Limb (tissue), 2 donors: Measurements from ENCODE around the gene KRAS.

ENCODE experiments used
- DNase-seq, 2 donors: peaks; one replicate each; pipeline ENCODE4 v3.0.0-alpha.2; 2016; ENCODE audit errors: extremely low spot score in 2 of 2

The KRAS gene

DNA sequence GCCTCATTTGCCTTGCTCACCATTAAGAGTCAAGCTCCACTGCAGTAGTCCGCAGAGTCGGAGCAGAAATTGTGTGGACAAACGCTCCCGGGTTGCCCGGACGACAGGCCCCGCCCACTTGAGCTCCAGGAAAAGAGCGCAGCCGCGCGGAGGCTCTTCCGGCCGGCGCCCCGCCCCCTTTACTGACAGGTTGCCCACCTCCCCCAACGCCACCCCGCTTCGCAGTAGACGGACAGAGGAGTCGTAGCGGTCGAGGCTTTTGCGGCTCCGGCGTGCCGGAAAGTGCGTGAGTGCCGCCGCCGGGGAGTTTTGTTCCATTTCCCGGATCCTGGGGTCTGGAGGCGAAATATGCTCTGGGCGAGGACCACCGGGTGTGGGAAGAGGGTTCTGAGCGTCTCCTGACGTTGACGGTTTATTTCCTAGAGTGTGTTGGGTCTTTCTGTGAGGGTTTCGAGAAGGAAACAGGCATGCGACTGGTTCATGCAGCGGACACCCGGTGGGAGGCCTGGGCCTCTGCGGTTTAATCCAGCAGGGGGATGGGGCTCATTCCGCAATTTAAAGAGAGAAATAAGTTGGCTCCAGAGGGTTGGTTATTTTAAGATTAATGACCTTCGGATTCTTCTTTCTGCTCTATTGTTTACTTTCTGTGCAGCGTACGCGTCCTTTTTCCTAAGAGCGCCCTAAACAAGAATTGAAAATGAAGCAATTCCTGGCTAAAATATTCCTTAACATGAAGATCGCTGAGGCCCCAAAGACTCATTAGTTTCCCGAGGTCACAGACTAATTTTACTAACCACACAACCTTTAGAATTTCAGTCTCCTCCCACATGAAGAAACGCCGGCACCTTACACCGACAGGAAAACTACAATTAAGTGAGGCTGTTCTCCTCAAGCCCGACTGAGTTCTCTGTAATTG is 55.4 kb downstream of the KRAS start, which contains the start of the genes DNAI7 and ETFRF1:
Gene DNAI7, minus strand, starts transcription at position 105 of the 916 bp plus-strand sequence. Its CDS starts 82 bp downstream, at position 23.
Gene ETFRF1, plus strand, starts transcription at position 182 of the 916 bp plus-strand sequence. CDS start 8,720 bp downstream, outside the sequence.
- peak; percentile 99 for DNase-seq

DNA sequence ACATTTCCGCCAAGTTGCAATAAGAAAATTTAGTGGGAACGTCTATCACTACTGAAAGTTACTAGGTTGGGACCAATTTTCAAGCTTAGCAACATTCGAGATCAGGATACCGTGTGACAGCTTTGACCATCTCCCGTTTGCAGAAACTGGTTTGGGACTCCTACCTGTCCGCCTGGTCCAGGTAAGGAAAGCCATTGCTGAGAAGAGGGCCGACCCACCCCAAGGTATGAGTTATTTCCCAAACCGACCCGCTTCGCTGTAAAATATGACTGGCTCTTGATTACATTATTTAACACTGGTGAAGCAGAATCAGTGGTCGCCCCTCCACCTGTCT is 56.0 kb downstream of the KRAS start:
- no peak for DNase-seq

DNA sequence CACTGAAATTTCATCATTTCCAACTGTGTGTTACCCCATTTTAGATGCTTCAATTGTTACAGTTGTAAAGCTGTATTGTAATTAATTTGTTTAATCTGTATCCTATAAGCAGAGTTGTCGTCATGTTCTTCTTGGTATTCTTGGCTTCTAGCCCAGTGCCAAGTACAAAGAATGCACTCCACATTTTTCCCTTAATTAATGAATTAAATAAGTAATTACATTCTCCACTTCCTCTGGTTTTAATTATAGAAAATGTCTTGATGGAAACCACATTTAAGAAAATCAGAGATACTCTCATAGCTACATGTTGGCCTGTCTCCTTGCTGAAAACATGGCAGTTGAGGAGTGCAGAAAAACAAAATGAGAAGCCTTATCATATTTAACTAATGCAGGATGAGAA is 56.5 kb downstream of the KRAS start:
- DNase-seq = peak in 1 of 2 donors; percentile 33

DNA sequence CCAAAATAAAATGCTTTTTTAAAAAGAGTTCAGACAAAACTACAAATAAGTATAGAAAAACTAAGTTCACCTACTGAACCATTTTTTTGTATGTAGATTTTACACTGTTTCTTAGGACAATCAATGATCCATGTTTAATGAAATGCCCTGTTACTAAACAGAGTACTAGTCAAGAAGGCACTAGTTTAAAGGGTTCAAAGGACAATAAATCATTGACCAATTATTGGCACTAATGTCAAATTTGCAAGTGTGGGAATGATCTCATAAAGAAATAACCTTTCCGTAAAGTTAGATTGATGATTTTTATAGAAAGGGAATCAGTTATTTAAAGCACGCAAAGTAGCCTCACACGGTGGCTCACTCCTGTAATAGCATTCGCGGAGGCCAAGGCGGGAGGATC is 59.9 kb downstream of the KRAS start:
- no peak for DNase-seq

DNA sequence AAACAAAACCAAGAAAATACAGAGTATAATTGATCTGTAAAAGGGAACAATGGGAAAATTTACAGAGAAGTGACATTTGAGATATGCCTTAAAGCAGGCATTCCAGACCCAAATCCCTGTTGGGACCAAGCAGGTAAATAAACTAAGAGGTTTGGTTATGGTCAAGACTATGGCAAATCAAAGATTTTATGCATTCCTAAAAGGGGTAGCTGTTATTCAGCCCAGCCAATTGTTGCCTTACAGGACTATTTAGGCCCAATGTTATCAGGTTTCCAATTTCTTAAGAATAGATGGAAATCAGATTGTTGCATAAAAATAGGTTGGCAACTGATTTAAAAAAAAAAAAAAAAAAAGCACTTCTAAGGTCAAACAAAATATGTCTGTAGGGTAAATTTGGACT is 61.1 kb downstream of the KRAS start:
- no peak for DNase-seq

DNA sequence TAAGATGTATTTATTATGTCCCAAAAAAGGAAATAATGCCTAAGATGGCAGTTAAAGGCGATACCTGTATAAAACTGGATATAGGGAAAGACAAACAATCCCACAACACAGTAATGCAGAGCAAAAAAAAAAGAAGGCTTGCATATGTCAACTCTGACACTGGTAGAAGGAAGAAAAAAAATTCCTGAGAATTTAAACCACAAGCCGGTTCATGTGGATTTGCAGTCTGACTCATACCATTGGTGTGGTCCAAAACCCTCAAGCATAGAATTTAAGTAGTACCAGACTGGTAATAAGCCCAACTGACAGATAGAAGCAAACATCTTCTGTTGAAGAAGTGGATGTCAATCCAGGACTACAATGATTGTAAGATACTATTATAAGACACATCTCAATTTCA is 62.9 kb downstream of the KRAS start:
- no peak for DNase-seq

DNA sequence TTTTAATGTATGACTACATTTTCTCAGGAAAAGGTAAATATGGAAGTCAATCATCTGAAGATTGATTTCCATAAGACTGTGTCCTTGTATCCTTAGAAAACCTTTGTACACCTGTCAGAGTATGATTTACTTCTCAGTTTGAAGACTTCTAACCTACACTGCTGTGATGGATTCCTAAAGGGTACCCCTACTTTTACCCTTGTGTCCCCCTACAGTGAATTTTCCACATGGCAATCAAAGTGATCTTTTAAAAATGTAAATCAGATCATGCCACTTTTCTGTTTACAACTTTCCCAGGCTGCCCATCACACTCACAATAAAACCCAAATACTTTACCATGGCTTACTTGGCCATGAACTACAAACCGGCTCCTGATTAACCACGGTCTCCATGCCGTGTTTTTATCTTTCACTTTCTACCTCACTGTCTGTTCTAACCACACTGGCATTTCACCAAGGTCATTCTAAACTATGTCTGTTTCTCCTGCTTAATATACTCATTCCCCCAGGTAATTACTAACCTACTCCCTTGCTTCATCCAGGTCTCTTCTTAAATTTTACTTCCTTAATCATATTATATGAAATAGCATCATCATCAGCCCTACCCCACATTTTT is 63.8 kb downstream of the KRAS start:
- no peak for DNase-seq

DNA sequence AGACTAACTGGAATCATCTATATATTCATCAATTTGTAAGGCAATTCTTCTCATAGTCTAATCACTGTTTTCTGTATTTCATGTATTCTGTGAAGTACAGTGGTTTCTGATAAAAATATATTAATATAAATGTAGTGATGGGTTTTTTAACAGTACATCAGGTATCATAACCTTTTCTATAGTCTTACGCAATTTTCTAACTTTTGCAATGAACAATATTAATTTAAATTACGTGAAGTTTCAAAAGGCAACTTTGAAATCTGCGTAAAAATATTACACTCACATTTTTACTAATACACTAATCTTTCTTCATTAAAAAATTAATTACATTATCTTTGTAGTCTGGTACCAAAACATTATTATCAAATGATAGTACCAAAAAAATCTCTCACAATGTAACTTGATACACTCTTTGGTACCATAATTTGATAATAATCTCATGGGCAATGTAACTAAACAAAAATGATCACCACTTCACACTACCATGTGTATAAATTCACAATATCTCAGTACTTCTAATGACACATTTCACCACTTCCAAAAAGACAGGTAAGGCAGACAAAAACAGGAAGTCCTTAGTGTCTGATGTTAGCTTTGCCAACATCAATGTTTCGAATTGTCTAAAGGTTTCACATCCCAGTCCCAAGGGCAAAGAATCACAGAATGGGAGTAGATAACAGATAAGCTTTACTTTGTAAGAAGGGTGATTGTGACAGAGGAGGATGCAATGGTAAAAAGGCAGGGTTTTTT is 64.5 kb downstream of the KRAS start:
- DNase-seq = no peak

DNA sequence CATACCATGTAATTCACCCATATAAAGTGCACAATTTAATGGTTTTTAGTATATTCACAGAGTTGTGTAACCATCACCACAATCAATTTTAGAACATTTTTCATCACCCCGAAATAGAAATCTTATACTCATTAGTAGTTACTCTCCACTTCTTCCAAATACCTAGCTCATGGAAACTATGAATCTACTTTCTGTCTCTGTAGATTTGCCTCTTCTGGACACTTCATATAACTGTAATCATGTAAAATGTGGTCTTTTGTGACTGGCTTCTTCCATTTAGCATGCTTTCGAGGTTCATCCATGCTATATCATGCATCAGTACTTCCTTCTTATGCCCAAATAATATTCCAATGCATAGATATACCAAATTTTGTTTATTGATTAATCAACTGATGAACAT is 66.6 kb downstream of the KRAS start:
- no peak for DNase-seq

DNA sequence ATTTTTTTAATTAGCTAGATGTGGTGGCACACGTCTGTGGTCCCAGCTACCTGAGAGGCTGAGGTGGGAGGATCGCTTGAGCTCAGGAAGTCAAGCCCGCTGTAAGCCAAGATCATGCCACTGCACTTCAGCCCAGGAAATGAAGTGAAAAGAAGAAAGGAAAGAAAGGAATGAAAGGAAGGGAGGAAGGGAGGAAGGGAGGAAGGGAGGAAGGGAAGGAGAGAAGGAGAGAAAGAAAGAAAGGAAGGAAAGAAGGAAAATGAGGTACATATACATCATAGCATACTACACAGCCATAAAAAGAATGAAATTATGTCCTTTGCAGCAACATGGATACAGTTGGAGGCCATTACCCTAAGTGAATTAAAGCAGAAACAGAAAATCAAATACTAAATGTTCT is 68.0 kb downstream of the KRAS start:
- DNase-seq = no peak

DNA sequence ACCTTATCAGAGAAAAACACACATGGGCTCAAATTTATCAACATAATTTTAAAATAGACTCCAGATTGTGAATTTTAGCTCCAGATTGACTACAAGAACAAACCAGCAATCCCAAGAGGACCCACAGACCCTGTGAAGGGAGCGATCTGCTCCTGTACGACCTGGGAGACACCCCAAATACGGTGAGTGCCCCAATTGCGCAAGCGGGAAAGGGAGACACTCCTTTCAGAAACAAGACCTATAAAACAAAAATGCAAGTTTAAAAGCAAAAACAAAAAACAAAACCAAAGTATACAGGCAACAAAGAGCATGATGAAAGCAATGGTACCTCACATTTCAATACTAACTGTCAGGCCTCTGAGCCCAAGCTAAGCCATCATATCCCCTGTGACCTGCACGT is 87.9 kb downstream of the KRAS start:
- no peak for DNase-seq

DNA sequence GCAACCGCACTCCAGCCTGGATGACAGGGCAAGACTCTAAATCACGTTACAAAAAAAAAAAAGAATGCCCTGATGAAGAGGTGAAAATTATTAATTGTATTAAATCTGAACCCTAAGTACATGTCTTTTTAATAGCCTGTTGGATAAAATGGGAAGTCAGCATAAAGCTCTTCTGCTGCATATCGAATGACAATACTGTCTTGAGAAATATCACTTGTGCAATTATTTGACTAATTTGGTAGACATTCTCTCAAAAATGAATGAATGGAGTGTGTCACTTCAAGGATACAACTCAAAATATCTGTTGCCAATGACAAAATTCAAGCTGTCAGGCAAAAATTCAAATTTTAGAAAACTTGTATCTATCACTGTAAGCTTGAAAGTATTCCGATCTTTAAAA is 94.7 kb downstream of the KRAS start:
- no peak for DNase-seq

DNA sequence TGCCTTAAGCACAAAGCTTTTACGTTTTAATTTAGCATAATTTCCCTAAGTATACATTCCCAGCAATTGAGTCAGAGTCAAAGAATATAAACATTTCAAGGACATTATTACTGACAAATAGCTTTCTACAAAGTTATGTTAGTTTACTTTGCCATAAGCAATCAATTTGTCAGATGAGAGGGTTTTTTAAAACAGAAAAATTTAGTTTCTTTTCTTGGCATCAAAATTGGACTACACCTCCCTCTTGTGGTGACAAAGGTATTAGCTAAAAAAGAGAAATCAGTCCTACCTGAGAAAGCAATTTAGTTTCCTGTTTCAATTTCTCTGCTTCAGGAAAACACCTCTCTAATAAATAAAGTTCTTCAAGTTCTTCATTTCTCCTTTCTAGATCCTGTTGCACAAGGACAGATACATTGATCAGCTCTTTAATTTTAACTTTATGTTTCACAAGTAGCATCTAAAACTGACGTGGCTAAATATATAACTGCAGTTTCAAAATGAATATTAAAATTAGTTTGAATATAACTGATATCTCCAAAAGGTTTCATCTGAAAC is 95.6 kb downstream of the KRAS start:
- peak in 1 of 2 donors; percentile 52 for DNase-seq
